Liver (tissue), 9 donors: ENCODE results near the gene CEP78. TPM values are rescaled to one million over a fixed set of nuclear protein-coding genes. Genes with fewer than 3 reads are reported as not detected.
A peak's percentile ranks its signal among the peaks of the same experiment; 100 is the strongest.

Experiments used
- DNase-seq: peaks from one replicate; pipeline ENCODE4 v3.0.0-alpha.2; 2017; ENCODE audit warnings: low spot score
- H3K27ac ChIP-seq, 2 donors: one replicate each; pipeline ENCODE4 v1.7.0; 2013; ENCODE audit warnings: inconsistent platforms in 2 of 2, low read length in 2 of 2, control low read depth in 1 of 2, low read depth in 1 of 2, mild to moderate bottlenecking in 1 of 2
- H3K27me3 ChIP-seq, 4 donors: one replicate each; pipeline versions ENCODE4 v1.6.1 to v1.7.0; 2013; ENCODE audit warnings: low read length in 3 of 4, inconsistent platforms in 1 of 4, mild to moderate bottlenecking in 1 of 4, moderate library complexity in 1 of 4; ENCODE audit not compliant: control insufficient read depth in 4 of 4, insufficient read depth in 4 of 4
- H3K36me3 ChIP-seq, 4 donors: one replicate each; pipeline versions ENCODE4 v1.6.1 to v1.7.0; 2013; ENCODE audit warnings: low read length in 3 of 4, mild to moderate bottlenecking in 3 of 4, low read depth in 1 of 4, moderate library complexity in 1 of 4; ENCODE audit not compliant: control insufficient read depth in 4 of 4, insufficient read depth in 3 of 4
- H3K4me1 ChIP-seq, 4 donors: one replicate each; pipeline versions ENCODE4 v1.6.1 to v1.7.0; 2013; ENCODE audit warnings: low read length in 3 of 4, mild to moderate bottlenecking in 3 of 4, moderate library complexity in 1 of 4; ENCODE audit not compliant: control insufficient read depth in 4 of 4, insufficient read depth in 4 of 4
- H3K4me3 ChIP-seq, 3 donors: one replicate each; pipeline versions ENCODE4 v1.6.1 to v1.7.0; 2013; ENCODE audit warnings: low read length in 3 of 3, control low read depth in 1 of 3, low read depth in 1 of 3, mild to moderate bottlenecking in 1 of 3
- H3K9ac ChIP-seq, 2 donors: one replicate each; pipeline ENCODE4 v1.7.0; 2013; ENCODE audit warnings: low read length in 2 of 2, mild to moderate bottlenecking in 2 of 2, moderate library complexity in 2 of 2, control low read depth in 1 of 2, low read depth in 1 of 2
- H3K9me3 ChIP-seq, 4 donors: one replicate each; pipeline versions ENCODE4 v1.6.1 to v1.7.0; 2013; ENCODE audit warnings: low read length in 3 of 4; ENCODE audit not compliant: control insufficient read depth in 4 of 4
- ATF3 ChIP-seq: IDR thresholded peaks from 2 replicates; pipeline ENCODE4 v1.6.1; 2016; ENCODE audit warnings: antibody characterized with exemption
- CTCF ChIP-seq: fragments of 150-350 bp; IDR thresholded peaks from 2 replicates; pipeline ENCODE4 v1.5.1; 2017; ENCODE audit warnings: improper control_type of control experiment, low read depth, low read length; ENCODE audit not compliant: missing input control
- EGR1 ChIP-seq, 2 donors: IDR thresholded peaks; 2 replicates each; pipeline ENCODE4 v1.6.1; 2016 to 2018; ENCODE audit warnings: antibody characterized with exemption in 2 of 2, low read depth in 2 of 2
- FOXA1 ChIP-seq: IDR thresholded peaks from 2 replicates; pipeline ENCODE4 v1.6.1; 2016; ENCODE audit warnings: antibody characterized with exemption
- FOXA2 ChIP-seq: IDR thresholded peaks from 2 replicates; pipeline ENCODE4 v1.6.1; 2016; ENCODE audit warnings: antibody characterized with exemption
- GABPA ChIP-seq, 2 donors: IDR thresholded peaks in 1 of 2; conservative IDR thresholded peaks in 1 of 2; 2 replicates each; pipeline ENCODE4 v1.6.1; 2016; ENCODE audit warnings: antibody characterized with exemption in 2 of 2, mild to moderate bottlenecking in 1 of 2, moderate library complexity in 1 of 2
- HNF4A ChIP-seq, 2 donors: conservative IDR thresholded peaks; 2 replicates each; pipeline ENCODE4 v1.6.1; 2016; ENCODE audit warnings: antibody characterized with exemption in 2 of 2, mild to moderate bottlenecking in 2 of 2
- HNF4G ChIP-seq: IDR thresholded peaks from 2 replicates; pipeline ENCODE4 v1.6.1; 2016; ENCODE audit warnings: antibody characterized with exemption
- JUND ChIP-seq, 2 donors: IDR thresholded peaks; 2 replicates each; pipeline ENCODE4 v1.6.1; 2016; ENCODE audit warnings: antibody characterized with exemption in 2 of 2
- NR2F2 ChIP-seq: IDR thresholded peaks from 2 replicates; pipeline ENCODE4 v1.6.1; 2016; ENCODE audit warnings: antibody characterized with exemption
- RAD21 ChIP-seq, 2 donors: IDR thresholded peaks; 2 replicates each; pipeline ENCODE4 v1.6.1; 2016; ENCODE audit warnings: antibody characterized with exemption in 2 of 2, mild to moderate bottlenecking in 2 of 2
- RXRA ChIP-seq, 2 donors: IDR thresholded peaks; 2 replicates each; pipeline ENCODE4 v1.6.1; 2017 to 2018; ENCODE audit warnings: antibody characterized with exemption in 2 of 2, mild to moderate bottlenecking in 1 of 2
- SP1 ChIP-seq: IDR thresholded peaks from 2 replicates; pipeline ENCODE4 v1.6.1; 2018; ENCODE audit warnings: antibody characterized with exemption, mild to moderate bottlenecking
- TAF1 ChIP-seq: conservative IDR thresholded peaks from 2 replicates; pipeline ENCODE4 v1.6.1; 2016; ENCODE audit warnings: antibody characterized with exemption, mild to moderate bottlenecking
- YY1 ChIP-seq: IDR thresholded peaks from 2 replicates; pipeline ENCODE4 v1.6.1; 2016; ENCODE audit warnings: antibody characterized with exemption, mild to moderate bottlenecking
- WGBS: extraction: QIAGEN DNeasy Blood & Tissue Kit; methylation state at CpG from one replicate; pipeline ENCODE4 v1.1.7; 2013; 5-methylcytosine and 5-hydroxymethylcytosine counted together
- polyA plus RNA-seq, 2 donors: library from polyadenylated mRNA; stranded (reverse) in 1 of 2; unstranded in 1 of 2; fragments of 200-250 nt in 1 of 2; fragments of >200 nt in 1 of 2; fragmentation: Nextera tagmentation in 1 of 2; extraction: Ambion mirVana in 1 of 2; gene quantifications; one replicate each; pipeline versions ENCODE4 v1.2.1 to v1.2.3, GENCODE V29; 2013 to 2015
- total RNA-seq, 2 donors: library from RNA; depleted of rRNA; stranded (reverse); fragments of >200 nt; gene quantifications; one replicate each; pipeline ENCODE4 v1.2.3, GENCODE V29; 2014
- TF ChIP-seq, protein P1 (sequence below): IDR thresholded peaks from 2 replicates; pipeline ENCODE4 v1.6.1; 2016; ENCODE audit warnings: antibody characterized with exemption
- TF ChIP-seq, protein P2 (sequence below): IDR thresholded peaks from 2 replicates; pipeline ENCODE4 v1.6.1; 2016; ENCODE audit warnings: antibody characterized with exemption, mild to moderate bottlenecking
- TF ChIP-seq, protein P3 (sequence below): IDR thresholded peaks from 2 replicates; pipeline ENCODE4 v1.6.1; 2016; ENCODE audit warnings: antibody characterized with exemption
- donor health status: healthy.
- donor health status: healthy.
- donor health status: healthy.
- donor health status: healthy.
- donor health status: healthy.

CEP78 gene
- total and polyA plus RNA-seq, 4 donors: 2.6 to 12.0 (median 6.4) TPM

DNA sequence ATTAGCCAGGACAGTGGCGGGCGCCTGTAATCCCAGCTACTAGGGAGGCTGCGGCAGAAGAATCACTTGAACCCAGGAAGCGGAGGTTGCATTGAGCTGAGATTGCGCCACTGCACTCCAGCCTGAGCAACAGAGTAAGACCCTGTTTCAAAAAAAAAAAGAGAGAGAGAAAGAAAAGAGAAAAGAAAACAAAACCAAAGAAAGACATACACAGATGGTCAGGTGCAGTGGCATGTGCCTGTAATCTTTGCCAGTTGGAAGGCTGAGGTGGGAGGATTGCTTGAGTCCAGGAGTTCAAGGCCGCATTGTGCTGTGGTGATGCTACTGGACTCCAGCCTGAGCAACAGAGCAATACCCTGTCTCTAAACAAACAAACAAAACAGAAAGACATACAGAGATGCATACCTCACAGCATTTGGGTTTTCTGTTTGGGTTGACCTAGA lies 51.1 kb downstream of the CEP78 start:
- Histone ChIP-seq H3K9ac (no peak overlapping the region), H3K27me3 (no peaks in the 10 kb centered on the region), H3K4me1 (peaks cover 4 to 23% (median 15%) of the 10 kb centered on the region in 4 donors), H3K27ac (peak overlapping the region; percentile 9 to 66), H3K36me3 (no peaks in the 10 kb centered on the region), H3K9me3 (no peaks in the 10 kb centered on the region), H3K4me3 (no peak overlapping the region)
- no peak for DNase-seq
- TF ChIP-seq RXRA (IDR thresholded peaks at IDR 0.05) (peak; percentile 55 to 94), EGR1 (IDR thresholded peaks at IDR 0.05; ENCODE audit: low read depth in 2 of 2) (peak in 1 of 2 donors; percentile 37), RAD21 (IDR thresholded peaks at IDR 0.05) (no peak), HNF4A (conservative IDR thresholded peaks at IDR 0.05) (peak; percentile 89 to 98), CTCF (no peak), NR2F2 (no peak), TAF1 (no peak), FOXA2 (peak; percentile 63), SP1 (peak; percentile 86), YY1 (peak; percentile 60), JUND (IDR thresholded peaks at IDR 0.05) (peak in 1 of 2 donors; percentile 77), GABPA (IDR thresholded peaks at IDR 0.05 in 1 of 2, conservative IDR thresholded peaks at IDR 0.05 in 1 of 2) (no peak), FOXA1 (peak; percentile 74), ATF3 (no peak), HNF4G (peak; percentile 52)
- TF ChIP-seq, protein P1, sequence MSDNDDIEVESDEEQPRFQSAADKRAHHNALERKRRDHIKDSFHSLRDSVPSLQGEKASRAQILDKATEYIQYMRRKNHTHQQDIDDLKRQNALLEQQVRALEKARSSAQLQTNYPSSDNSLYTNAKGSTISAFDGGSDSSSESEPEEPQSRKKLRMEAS: peak; percentile 72
- TF ChIP-seq, protein P2, sequence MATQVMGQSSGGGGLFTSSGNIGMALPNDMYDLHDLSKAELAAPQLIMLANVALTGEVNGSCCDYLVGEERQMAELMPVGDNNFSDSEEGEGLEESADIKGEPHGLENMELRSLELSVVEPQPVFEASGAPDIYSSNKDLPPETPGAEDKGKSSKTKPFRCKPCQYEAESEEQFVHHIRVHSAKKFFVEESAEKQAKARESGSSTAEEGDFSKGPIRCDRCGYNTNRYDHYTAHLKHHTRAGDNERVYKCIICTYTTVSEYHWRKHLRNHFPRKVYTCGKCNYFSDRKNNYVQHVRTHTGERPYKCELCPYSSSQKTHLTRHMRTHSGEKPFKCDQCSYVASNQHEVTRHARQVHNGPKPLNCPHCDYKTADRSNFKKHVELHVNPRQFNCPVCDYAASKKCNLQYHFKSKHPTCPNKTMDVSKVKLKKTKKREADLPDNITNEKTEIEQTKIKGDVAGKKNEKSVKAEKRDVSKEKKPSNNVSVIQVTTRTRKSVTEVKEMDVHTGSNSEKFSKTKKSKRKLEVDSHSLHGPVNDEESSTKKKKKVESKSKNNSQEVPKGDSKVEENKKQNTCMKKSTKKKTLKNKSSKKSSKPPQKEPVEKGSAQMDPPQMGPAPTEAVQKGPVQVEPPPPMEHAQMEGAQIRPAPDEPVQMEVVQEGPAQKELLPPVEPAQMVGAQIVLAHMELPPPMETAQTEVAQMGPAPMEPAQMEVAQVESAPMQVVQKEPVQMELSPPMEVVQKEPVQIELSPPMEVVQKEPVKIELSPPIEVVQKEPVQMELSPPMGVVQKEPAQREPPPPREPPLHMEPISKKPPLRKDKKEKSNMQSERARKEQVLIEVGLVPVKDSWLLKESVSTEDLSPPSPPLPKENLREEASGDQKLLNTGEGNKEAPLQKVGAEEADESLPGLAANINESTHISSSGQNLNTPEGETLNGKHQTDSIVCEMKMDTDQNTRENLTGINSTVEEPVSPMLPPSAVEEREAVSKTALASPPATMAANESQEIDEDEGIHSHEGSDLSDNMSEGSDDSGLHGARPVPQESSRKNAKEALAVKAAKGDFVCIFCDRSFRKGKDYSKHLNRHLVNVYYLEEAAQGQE: peak; percentile 14
- TF ChIP-seq, protein P3, sequence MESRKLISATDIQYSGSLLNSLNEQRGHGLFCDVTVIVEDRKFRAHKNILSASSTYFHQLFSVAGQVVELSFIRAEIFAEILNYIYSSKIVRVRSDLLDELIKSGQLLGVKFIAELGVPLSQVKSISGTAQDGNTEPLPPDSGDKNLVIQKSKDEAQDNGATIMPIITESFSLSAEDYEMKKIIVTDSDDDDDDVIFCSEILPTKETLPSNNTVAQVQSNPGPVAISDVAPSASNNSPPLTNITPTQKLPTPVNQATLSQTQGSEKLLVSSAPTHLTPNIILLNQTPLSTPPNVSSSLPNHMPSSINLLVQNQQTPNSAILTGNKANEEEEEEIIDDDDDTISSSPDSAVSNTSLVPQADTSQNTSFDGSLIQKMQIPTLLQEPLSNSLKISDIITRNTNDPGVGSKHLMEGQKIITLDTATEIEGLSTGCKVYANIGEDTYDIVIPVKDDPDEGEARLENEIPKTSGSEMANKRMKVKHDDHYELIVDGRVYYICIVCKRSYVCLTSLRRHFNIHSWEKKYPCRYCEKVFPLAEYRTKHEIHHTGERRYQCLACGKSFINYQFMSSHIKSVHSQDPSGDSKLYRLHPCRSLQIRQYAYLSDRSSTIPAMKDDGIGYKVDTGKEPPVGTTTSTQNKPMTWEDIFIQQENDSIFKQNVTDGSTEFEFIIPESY: peak; percentile 67
- WGBS: 44% methylated on average over 6 of the region's 6 CpGs
